T47D (cell line): ENCODE results near the gene HEATR1.

Experiments used
- DNase-seq, 2 experiments: peaks; one replicate each; pipeline versions ENCODE4 v3.0.0 to v3.0.0-alpha.2; 2011 to 2012; ENCODE audit warnings: low read depth in 1 of 2, low spot score in 1 of 2
- JUND ChIP-seq: IDR thresholded peaks from 2 replicates; pipeline ENCODE4 v1.6.1; 2012; ENCODE audit warnings: low read depth
- in situ Hi-C: cut with HindIII; loops from 2 replicates; pipeline ENCODE4 v1.10.0; 2016; ENCODE audit warnings: low sequenced_read_pairs, low pct_unique_long_range_greater_than_20kb

Gene HEATR1

DNA sequence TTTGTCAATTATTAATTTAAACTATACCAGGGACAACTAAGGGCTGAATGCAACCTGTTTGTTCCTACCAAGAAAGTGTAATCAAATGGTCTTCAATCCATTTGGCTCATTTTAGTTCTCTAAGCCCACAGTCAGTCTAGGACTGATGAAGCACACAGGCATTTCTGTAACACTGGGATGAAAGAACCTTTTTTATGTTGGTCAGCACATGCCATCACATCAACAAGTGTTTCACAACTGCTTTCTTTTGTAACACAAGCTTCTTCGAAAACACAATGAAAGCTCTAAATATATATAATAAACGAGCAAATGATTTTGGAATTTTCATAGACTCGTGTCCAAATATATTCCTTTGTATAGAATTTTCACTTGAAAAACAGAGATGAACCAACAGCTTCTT is 28.8 kb downstream of the HEATR1 start:
- in situ Hi-C loops: no loop called here
- no peak for DNase-seq
- no peak for TF ChIP-seq JUND

GRCh38 chr1:236568285-236568894 is 35.9 kb downstream of the HEATR1 start:
- DNase-seq: no peak

DNA sequence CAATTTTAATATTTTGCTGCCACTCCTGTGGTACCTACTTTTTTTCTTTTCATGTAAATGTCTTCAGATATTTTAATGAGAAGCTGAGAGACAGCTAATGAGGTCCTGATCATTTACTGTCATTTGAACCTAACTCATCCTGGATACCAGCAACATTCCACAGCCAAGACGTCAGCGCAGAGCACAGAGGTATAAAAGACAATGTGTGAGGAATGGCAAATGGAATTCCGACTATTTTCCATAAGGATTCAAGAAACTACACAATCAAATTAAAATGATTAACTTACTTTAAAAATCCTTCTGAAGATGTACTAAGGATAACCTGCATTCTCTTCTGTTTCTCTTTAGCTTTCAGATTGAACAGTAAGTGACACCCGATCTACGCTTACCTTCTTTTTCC is 38.8 kb downstream of the HEATR1 start:
- in situ Hi-C loops: no loop called here
- no peak for DNase-seq
- TF ChIP-seq JUND: no peak

More at GRCh38 chr1:236568285-236568894, 35.9 kb downstream of the HEATR1 start:
- in situ Hi-C loops: no loop called here
- TF ChIP-seq JUND: no peak

- TF ChIP-seq JUND: no peak
- DNase-seq: no peak
- in situ Hi-C loops: no loop called here
Observed at GRCh38 chr1:236561976-236562375, 42.3 kb downstream of the HEATR1 start.

DNA sequence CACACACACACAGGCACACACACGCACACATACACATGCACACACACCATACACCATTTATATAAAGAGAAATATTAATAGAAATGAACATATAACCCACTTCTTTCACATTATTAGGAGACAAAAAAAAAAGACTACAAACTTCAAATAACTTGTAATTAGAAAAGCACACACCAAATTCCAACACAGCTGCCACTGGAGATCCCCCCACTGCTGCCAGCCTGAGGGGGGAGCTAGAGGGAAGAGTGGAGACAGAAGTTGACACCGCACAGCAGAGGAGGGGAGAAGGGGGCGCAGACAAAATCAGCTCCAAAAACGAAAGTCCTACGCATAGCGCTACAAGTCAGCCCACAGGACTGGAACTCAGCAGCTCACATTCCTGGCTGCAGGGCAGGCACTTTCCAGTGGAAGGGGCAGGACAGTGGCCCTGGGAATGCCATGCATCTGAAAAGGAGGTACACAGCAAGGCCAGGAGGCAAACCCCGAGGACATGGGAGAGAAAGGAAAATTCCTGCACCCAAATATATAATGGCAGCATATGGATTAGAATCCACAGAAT is 44.0 kb downstream of the HEATR1 start:
- DNase-seq: no peak
- in situ Hi-C loops: no loop called here
- no peak for TF ChIP-seq JUND

DNA sequence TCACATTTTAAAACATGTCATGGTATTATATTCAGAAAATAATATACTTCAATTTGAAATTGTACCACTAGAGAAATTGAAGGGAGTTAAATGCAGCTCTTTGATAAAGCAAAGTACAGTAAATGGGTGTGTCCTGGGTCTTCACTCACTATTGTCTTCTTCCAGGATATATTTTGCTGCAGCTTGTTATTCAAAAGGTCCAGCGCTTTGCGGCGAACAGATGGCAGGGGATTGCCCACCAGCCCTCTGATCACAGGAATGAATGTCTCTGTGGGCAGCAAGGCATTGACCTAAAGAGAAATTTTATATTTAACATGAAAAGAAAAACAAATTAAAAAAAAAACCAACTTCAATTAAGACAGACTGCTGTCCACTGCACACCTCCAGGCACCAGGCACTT is 45.5 kb downstream of the HEATR1 start:
- no peak for DNase-seq
- no peak for TF ChIP-seq JUND
- in situ Hi-C loops: no loop called here

- in situ Hi-C loops: no loop called here
- no peak for DNase-seq
- TF ChIP-seq JUND: no peak
Observed at GRCh38 chr1:236558081-236558480, 46.2 kb downstream of the HEATR1 start.

- no peak for TF ChIP-seq JUND
- in situ Hi-C loops: no loop called here
- no peak for DNase-seq
Observed at GRCh38 chr1:236556606-236557005, 47.7 kb downstream of the HEATR1 start.

- in situ Hi-C loops: no loop called here
- no peak for TF ChIP-seq JUND
- no peak for DNase-seq
Observed at GRCh38 chr1:236553370-236553769, 50.9 kb downstream of the HEATR1 start.

DNA sequence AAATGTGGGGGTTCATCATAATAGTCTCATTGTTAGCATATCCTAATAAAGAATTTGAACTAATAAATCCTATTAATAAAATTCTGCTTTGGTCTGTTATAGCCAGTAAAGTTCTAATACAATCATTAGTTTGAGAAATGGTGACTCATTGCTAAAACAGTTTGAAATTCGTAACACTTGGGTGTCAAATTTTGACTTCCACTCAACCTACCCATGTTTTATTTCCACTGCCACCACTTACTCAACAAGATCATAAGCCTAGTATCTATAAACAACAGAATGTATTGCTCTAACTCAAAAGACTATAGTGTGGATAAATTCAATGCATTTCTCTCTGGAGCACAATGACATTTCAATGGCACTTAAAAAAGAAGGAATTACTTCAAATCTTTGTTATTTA is 51.4 kb downstream of the HEATR1 start:
- TF ChIP-seq JUND: no peak
- in situ Hi-C loops: no loop called here
- DNase-seq: no peak

- no peak for TF ChIP-seq JUND
- no peak for DNase-seq
- in situ Hi-C loops: no loop called here
Observed at GRCh38 chr1:236552096-236552495, 52.2 kb downstream of the HEATR1 start.

- in situ Hi-C loops: no loop called here
- DNase-seq: no peak
- no peak for TF ChIP-seq JUND
Observed at GRCh38 chr1:236550961-236551851, 53.1 kb downstream of the HEATR1 start.

- no peak for DNase-seq
- in situ Hi-C loops: no loop called here
- no peak for TF ChIP-seq JUND
Observed at GRCh38 chr1:236548452-236548851, 55.9 kb downstream of the HEATR1 start.
